Measurements from ENCODE around the gene NOL3. TPM values are rescaled to one million over a fixed set of nuclear protein-coding genes. Genes with fewer than 3 reads are reported as not detected.
A peak's percentile ranks its signal among the peaks of the same experiment; 100 is the strongest.

Gene NOL3
- total and polyA plus RNA-seq, 2 of the 13 experiments (the other 11 are each of a cell fraction or from before 2014, with no cell fraction given): 5.7 to 20.5 TPM

- peak; percentile 58 for TF ChIP-seq HNF4A (CRISPR knock-in tag; IDR thresholded peaks at IDR 0.05)
- TF ChIP-seq ZNF274 (CRISPR knock-in tag; IDR thresholded peaks at IDR 0.05): peak; percentile 95
- no peak for TF ChIP-seq FUBP1 (CRISPR knock-in tag; IDR thresholded peaks at IDR 0.05; ENCODE audit: borderline replicate concordance)
- no peak for TF ChIP-seq HMGA1 (CRISPR knock-in tag; conservative IDR thresholded peaks at IDR 0.05)
- no peak; the same call in 1 of the 2 replicates for TF ChIP-seq MTA3 (CRISPR knock-in tag; IDR thresholded peaks at IDR 0.05)
- TF ChIP-seq ZNF780A (CRISPR knock-in tag; IDR thresholded peaks at IDR 0.05): peak; percentile 86; the same call in 1 of the 2 replicates
- no peak; the same call in 1 of the 2 replicates for TF ChIP-seq ZXDC (CRISPR knock-in tag; IDR thresholded peaks at IDR 0.05)
- TF ChIP-seq XBP1 (CRISPR knock-in tag; IDR thresholded peaks at IDR 0.05): no peak
- peak; percentile 95 for TF ChIP-seq ZNF772 (CRISPR knock-in tag; IDR thresholded peaks at IDR 0.05)
- TF ChIP-seq HHEX (CRISPR knock-in tag; IDR thresholded peaks at IDR 0.05): no peak
- TF ChIP-seq SOX6 (IDR thresholded peaks at IDR 0.05): no peak
- peak; percentile 75 for TF ChIP-seq SOX6 (CRISPR knock-in tag; IDR thresholded peaks at IDR 0.05)
- no peak for TF ChIP-seq ZNF260 (CRISPR knock-in tag; IDR thresholded peaks at IDR 0.05; ENCODE audit: borderline replicate concordance, low read depth)
- TF ChIP-seq ZNF740 (CRISPR knock-in tag; IDR thresholded peaks at IDR 0.05): peak; percentile 53; the same call in 1 of the 2 replicates
- peak; percentile 92 for TF ChIP-seq THRA (CRISPR knock-in tag; IDR thresholded peaks at IDR 0.05; ENCODE audit: borderline replicate concordance)
- no peak for TF ChIP-seq TRAFD1 (CRISPR knock-in tag; IDR thresholded peaks at IDR 0.05; ENCODE audit: borderline replicate concordance)
- TF ChIP-seq ZNF605 (CRISPR knock-in tag; IDR thresholded peaks at IDR 0.05): peak; percentile 81; the same call in 1 of the 2 replicates
- TF ChIP-seq DMTF1 (CRISPR knock-in tag; IDR thresholded peaks at IDR 0.05): no peak
- TF ChIP-seq PHF8 (CRISPR knock-in tag; IDR thresholded peaks at IDR 0.05): peak; percentile 64
Observed at GRCh38 chr16:67184995-67185650, 14.8 kb downstream of the NOL3 start (continued).
